ENCODE data around the gene LAMB4.

- no peak for TF ChIP-seq EZH2phosphoT487 (IDR thresholded peaks at IDR 0.05; ENCODE audit: low read length)
- TF ChIP-seq CTCF (IDR thresholded peaks at IDR 0.05; ENCODE audit: low read length) = no peak
Observed at GRCh38 chr7:108156897-108157605, 26.9 kb upstream of the LAMB4 start.
